H1 (cell line): ENCODE measurements around the gene PPFIBP2.

Source experiments
- CHD1 ChIP-seq: IDR thresholded peaks from 2 replicates; pipeline ENCODE4 v1.6.1; 2012; ENCODE audit warnings: low read depth, low read length, improper control_type of control experiment
- CHD2 ChIP-seq: IDR thresholded peaks from 2 replicates; pipeline ENCODE4 v1.6.1; 2012; ENCODE audit warnings: low read length, improper control_type of control experiment
- CTCF ChIP-seq, 3 experiments: IDR thresholded peaks; 1 replicate in 2 of 3; 2 replicates in 1 of 3; pipeline versions ENCODE4 v1.5.1 to v1.6.1; 2011; ENCODE audit warnings: low read length in 3 of 3, mild to moderate bottlenecking in 3 of 3, inconsistent platforms in 2 of 3, low read depth in 1 of 3, moderate library complexity in 1 of 3; ENCODE audit not compliant: insufficient read depth in 1 of 3; ENCODE audit errors: control extremely low read depth in 1 of 3
- EGR1 ChIP-seq: IDR thresholded peaks from 2 replicates; pipeline ENCODE4 v1.6.1; 2011; ENCODE audit warnings: low read depth, low read length, borderline replicate concordance
- EP300 ChIP-seq, 2 experiments: IDR thresholded peaks; 1 replicate in 1 of 2; 2 replicates in 1 of 2; pipeline ENCODE4 v1.6.1; 2011 to 2012; ENCODE audit warnings: low read depth in 2 of 2, low read length in 2 of 2, mild to moderate bottlenecking in 2 of 2, borderline replicate concordance in 1 of 2, inconsistent platforms in 1 of 2, moderate library complexity in 1 of 2
- EZH2 ChIP-seq: fragments of 200-600 bp; sonication (generic); IDR thresholded peaks from 2 replicates; pipeline ENCODE4 v1.7.1; 2012; ENCODE audit warnings: low read depth, mild to moderate bottlenecking, moderate library complexity, low read length, inconsistent platforms; ENCODE audit not compliant: severe bottlenecking
- HDAC2 ChIP-seq, 2 experiments: fragments of 300-600 bp in 1 of 2; sonication (generic) in 1 of 2; IDR thresholded peaks; 2 replicates each; pipeline ENCODE4 v1.6.1; 2011 to 2012; ENCODE audit warnings: low read depth in 2 of 2, low read length in 2 of 2, mild to moderate bottlenecking in 2 of 2, moderate library complexity in 2 of 2, borderline replicate concordance in 1 of 2, inconsistent platforms in 1 of 2
- JUN ChIP-seq: IDR thresholded peaks from 2 replicates; pipeline ENCODE4 v1.6.1; 2011; ENCODE audit warnings: low read depth, mild to moderate bottlenecking, improper control_type of control experiment, low read length
- NANOG ChIP-seq: IDR thresholded peaks from 2 replicates; pipeline ENCODE4 v1.6.1; 2011; ENCODE audit warnings: low read length, low read depth, mild to moderate bottlenecking, inconsistent platforms; ENCODE audit not compliant: insufficient read depth, poor library complexity, severe bottlenecking
- PHF8 ChIP-seq: fragments of 200-600 bp; sonication (generic); conservative IDR thresholded peaks from 2 replicates; pipeline ENCODE4 v1.7.1; 2012; ENCODE audit warnings: low read depth, mild to moderate bottlenecking, inconsistent platforms, low read length, moderate library complexity
- POLR2A ChIP-seq, 2 experiments: IDR thresholded peaks; 1 replicate in 1 of 2; 2 replicates in 1 of 2; pipeline ENCODE4 v1.6.1; 2011; ENCODE audit warnings: low read depth in 2 of 2, low read length in 2 of 2, mild to moderate bottlenecking in 2 of 2; ENCODE audit errors: control extremely low read depth in 1 of 2
- RFX5 ChIP-seq: IDR thresholded peaks from 2 replicates; pipeline ENCODE4 v1.6.1; 2011; ENCODE audit warnings: low read depth, low read length, improper control_type of control experiment, borderline replicate concordance
- SIN3A ChIP-seq, 2 experiments: IDR thresholded peaks in 1 of 2; conservative IDR thresholded peaks in 1 of 2; 2 replicates each; pipeline ENCODE4 v1.6.1; 2011 to 2012; ENCODE audit warnings: low read length in 2 of 2, improper control_type of control experiment in 1 of 2, low read depth in 1 of 2, mild to moderate bottlenecking in 1 of 2

DNA sequence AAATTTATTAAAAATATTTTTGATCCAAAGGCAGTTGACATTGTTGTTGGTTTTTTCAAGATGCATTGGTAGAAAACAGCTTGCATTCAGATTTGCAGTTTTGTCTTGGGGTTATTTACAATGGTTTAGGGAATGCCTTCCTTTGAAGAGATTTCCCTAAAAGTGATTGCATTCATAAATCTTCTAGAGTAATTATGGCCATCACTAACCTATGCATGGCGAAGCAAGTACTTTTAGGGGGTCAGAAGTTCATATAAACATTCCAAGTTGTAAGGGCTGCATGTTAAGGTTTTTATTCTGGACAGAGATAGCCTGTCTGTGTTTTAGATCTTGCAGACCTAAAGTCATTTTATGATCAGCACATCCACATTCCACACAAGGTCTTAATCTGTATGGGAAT, 53.5 kb downstream of the PPFIBP2 start:
- TF ChIP-seq CTCF (IDR thresholded peaks at IDR 0.05; ENCODE audit: control extremely low read depth in 1 of 3, insufficient read depth in 1 of 3, low read depth in 1 of 3, low read length in 3 of 3), result no peak
- no peak for TF ChIP-seq RFX5
- TF ChIP-seq EP300 (IDR thresholded peaks at IDR 0.05; ENCODE audit: borderline replicate concordance in 1 of 2, low read depth in 2 of 2, low read length in 2 of 2), result no peak
- TF ChIP-seq CHD1, result no peak
- no peak for TF ChIP-seq JUN
- no peak for TF ChIP-seq NANOG
- no peak for TF ChIP-seq EGR1
- no peak for TF ChIP-seq EZH2
- TF ChIP-seq SIN3A (conservative IDR thresholded peaks at IDR 0.05 in 1 of 2, IDR thresholded peaks at IDR 0.05 in 1 of 2; ENCODE audit: low read depth in 1 of 2, low read length in 2 of 2), result no peak
- no peak for TF ChIP-seq POLR2A (IDR thresholded peaks at IDR 0.05; ENCODE audit: control extremely low read depth in 1 of 2, low read depth in 2 of 2, low read length in 2 of 2)
- TF ChIP-seq HDAC2 (IDR thresholded peaks at IDR 0.05; ENCODE audit: borderline replicate concordance in 1 of 2, low read depth in 2 of 2, low read length in 2 of 2), result no peak
- no peak for TF ChIP-seq CHD2
- no peak for TF ChIP-seq PHF8
